K562 (cell line): Measurements from ENCODE around the gene PITPNM1. TPM values are rescaled to one million over a fixed set of nuclear protein-coding genes. Genes with fewer than 3 reads are reported as not detected.

Experiments used
- ATF7 ChIP-seq: fragments of 450-650 bp; IDR thresholded peaks from 2 replicates; pipeline ENCODE4 v1.7.1; 2014; ENCODE audit warnings: mild to moderate bottlenecking, moderate library complexity
- CBFB ChIP-seq: sonication (generic); formaldehyde crosslinking; IDR thresholded peaks from 2 replicates; pipeline ENCODE4 v1.4.0; 2020; ENCODE audit warnings: mild to moderate bottlenecking, missing genetic modification reagents
- E2F1 ChIP-seq: sonication (generic); formaldehyde crosslinking; IDR thresholded peaks from 2 replicates; pipeline ENCODE4 v1.8.1; 2023; ENCODE audit warnings: mild to moderate bottlenecking, missing genetic modification reagents, moderate library complexity
- GABPB1 ChIP-seq: sonication (generic); formaldehyde crosslinking; IDR thresholded peaks from 2 replicates; pipeline ENCODE4 v1.8.0; 2022; ENCODE audit warnings: mild to moderate bottlenecking, missing genetic modification reagents
- HSF4 ChIP-seq: fragments of 250-450 bp; sonication (Bioruptor Pico); IDR thresholded peaks from 2 replicates; pipeline ENCODE4 v2.1.2; 2022; ENCODE audit warnings: mild to moderate bottlenecking, moderate library complexity, borderline replicate concordance
- KDM4B ChIP-seq, 2 experiments: fragments of 450-650 bp in 1 of 2; sonication (generic) in 1 of 2; IDR thresholded peaks; 2 replicates each; pipeline ENCODE4 v1.6.1; 2016 to 2017; ENCODE audit warnings: borderline replicate concordance in 2 of 2, antibody characterized with exemption in 1 of 2, low read depth in 1 of 2, mild to moderate bottlenecking in 1 of 2
- NFIC ChIP-seq: fragments of 450-650 bp; IDR thresholded peaks from 2 replicates; pipeline ENCODE4 v1.6.1; 2017; ENCODE audit warnings: mild to moderate bottlenecking, inconsistent platforms
- NR4A1 ChIP-seq, 2 experiments: fragments of 250-450 bp in 1 of 2; fragments of 450-650 bp in 1 of 2; sonication (Bioruptor Pico) in 1 of 2; IDR thresholded peaks; 2 replicates each; pipeline versions ENCODE4 v1.4.0 to v1.6.1; 2016 to 2020; ENCODE audit warnings: mild to moderate bottlenecking in 2 of 2, missing compliant biosample characterization in 1 of 2, missing genetic modification characterization in 1 of 2, moderate library complexity in 1 of 2
- U2AF2 ChIP-seq: fragments of 200-400 bp; formaldehyde crosslinking; optimal IDR thresholded peaks from 2 replicates; pipeline ENCODE3; 2017; ENCODE audit warnings: low read depth, mild to moderate bottlenecking, low read length
- ZBTB40 ChIP-seq, 2 experiments: fragments of 450-650 bp in 1 of 2; sonication (generic) in 1 of 2; formaldehyde crosslinking in 1 of 2; IDR thresholded peaks; 2 replicates each; pipeline versions ENCODE4 v1.7.1 to v1.9.0; 2016 to 2022; ENCODE audit warnings: inconsistent platforms in 1 of 2, mild to moderate bottlenecking in 1 of 2, missing genetic modification reagents in 1 of 2
- ZFP1 ChIP-seq: fragments of 450-650 bp; formaldehyde crosslinking; IDR thresholded peaks from 2 replicates; pipeline ENCODE4 v1.4.0; 2020; ENCODE audit warnings: mild to moderate bottlenecking, mixed read lengths
- ZHX1 ChIP-seq: fragments of 150-350 bp; conservative IDR thresholded peaks from 2 replicates; pipeline ENCODE4 v1.6.1; 2014; ENCODE audit warnings: low read length
- polyA plus RNA-seq, 8 experiments: library from polyadenylated mRNA; depleted of rRNA in 4 of 8; stranded (reverse) in 5 of 8; unstranded in 3 of 8; fragments of >200 nt; fragmentation: Nextera tagmentation in 2 of 8; fragmentation: Illumina TruSeq in 1 of 8; extraction: Ambion mirVana in 2 of 8; extraction: Trizol in 1 of 8; gene quantifications; 2 replicates each; pipeline versions ENCODE4 v1.2.1 to v1.2.3, GENCODE V29; 2011 to 2014; ENCODE audit warnings: inconsistent platforms in 1 of 8, missing spikeins in 1 of 8
- total RNA-seq, 7 experiments: library from RNA; depleted of rRNA in 6 of 7; stranded (reverse); fragments of >200 nt in 6 of 7; fragmentation: Illumina TruSeq in 2 of 7; extraction: Trizol in 2 of 7; gene quantifications; 2 replicates each; pipeline versions ENCODE4 v1.2.1 to v1.2.3, GENCODE V29; 2011 to 2021; ENCODE audit warnings: low replicate concordance in 1 of 7

PITPNM1 gene
- total and polyA plus RNA-seq, 9 of the 15 experiments (the other 6 are each of a cell fraction or from before 2014, with no cell fraction given), result 0.11 to 53.7 (median 16.0) TPM

- TF ChIP-seq ZBTB40 (IDR thresholded peaks at IDR 0.05) (no peak), ZBTB40 (CRISPR knock-in tag; IDR thresholded peaks at IDR 0.05) (no peak), E2F1 (CRISPR knock-in tag) (0 out of 2 replicates have a peak, but pooled peaks have one; percentile 37), NFIC (peak; percentile 31; the same call in 1 of the 2 replicates), U2AF2 (no peak), ZHX1 (no peak), GABPB1 (CRISPR knock-in tag) (peak; percentile 49; the same call in 1 of the 2 replicates), HSF4 (no peak), ZFP1 (no peak), CBFB (CRISPR knock-in tag) (peak; percentile 86), ATF7 (peak; percentile 32; the same call in 1 of the 2 replicates), NR4A1 (CRISPR knock-in tag; IDR thresholded peaks at IDR 0.05) (no peak), NR4A1 (tag; IDR thresholded peaks at IDR 0.05) (peak; percentile 51; the same call in 1 of the 2 replicates), KDM4B (IDR thresholded peaks at IDR 0.05; ENCODE audit: borderline replicate concordance in 2 of 2, low read depth in 1 of 2) (0 out of 4 replicates have a peak, but pooled peaks of 1 of the 2 experiments have one; percentile 1)
Observed at GRCh38 chr11:67505605-67506396, 638 bp upstream of the PITPNM1 start (continued).
